HG02588 (cell line): ENCODE data around the gene SPATA25.
"Not testable (repeated sequence)": the region's sequence is repeated elsewhere in the genome, so short reads cannot be mapped to it uniquely, and the experiment has no call there.

Source experiments
- ATAC-seq: cut with Tn5 transposase; IDR thresholded peaks from one replicate; pipeline ENCODE4 v1.9.1; 2021; ENCODE audit warnings: mild to moderate bottlenecking, moderate library complexity; ENCODE audit not compliant: unreplicated experiment

Gene SPATA25

GRCh38 chr20:45894797-45895196 lies 7.4 kb upstream of the SPATA25 start:
- no peak for ATAC-seq

GRCh38 chr20:45893831-45894230 lies 6.4 kb upstream of the SPATA25 start:
- no peak for ATAC-seq

- ATAC-seq: no peak
These were observed 5.5 kb upstream of the SPATA25 start for GRCh38 chr20:45892828-45893500.

- no peak for ATAC-seq
These were observed 4.8 kb upstream of the SPATA25 start for GRCh38 chr20:45892049-45892825.

GRCh38 chr20:45890985-45891983 lies 3.9 kb upstream of the SPATA25 start, which contains the start of the genes CTSA and NEURL2:
TSS of gene CTSA (plus strand) at chr20:45891335. CDS start at chr20:45891569, 234 bp downstream.
TSS of gene NEURL2 (minus strand) at chr20:45891208. CDS start at chr20:45890991, 217 bp downstream.
- ATAC-seq: peak; percentile 70

- ATAC-seq: peak; percentile 29
These were observed 2.9 kb upstream of the SPATA25 start for GRCh38 chr20:45890077-45890984.

GRCh38 chr20:45888681-45889080 lies 1.3 kb upstream of the SPATA25 start:
- no peak for ATAC-seq

GRCh38 chr20:45886590-45887345 lies 654 bp downstream of the SPATA25 start:
- no peak for ATAC-seq

- ATAC-seq: no peak
These were observed 4.3 kb downstream of the SPATA25 start for GRCh38 chr20:45883100-45883469.

- ATAC-seq: no peak
These were observed 4.8 kb downstream of the SPATA25 start for GRCh38 chr20:45882469-45883099.

GRCh38 chr20:45880988-45881788 lies 6.2 kb downstream of the SPATA25 start, which contains the start of gene ZSWIM1:
TSS of gene ZSWIM1 (plus strand) at chr20:45881227. CDS start at chr20:45882593, 1,366 bp downstream.
- peak; percentile 98 for ATAC-seq

- no peak for ATAC-seq
These were observed 9.2 kb downstream of the SPATA25 start for GRCh38 chr20:45878076-45878761.

GRCh38 chr20:45874576-45874975 lies 12.8 kb downstream of the SPATA25 start:
- ATAC-seq: no peak

GRCh38 chr20:45874104-45874481 lies 13.3 kb downstream of the SPATA25 start:
- not testable (repeated sequence) for ATAC-seq

GRCh38 chr20:45873409-45874103 lies 13.9 kb downstream of the SPATA25 start:
- ATAC-seq: no peak

GRCh38 chr20:45872626-45873025 lies 14.8 kb downstream of the SPATA25 start:
- ATAC-seq: no peak

GRCh38 chr20:45867819-45868176 lies 19.6 kb downstream of the SPATA25 start:
- ATAC-seq: no peak
